Left ventricle myocardium superior (tissue), 1 donor: ENCODE measurements around the gene RHEBL1. TPM values are rescaled to one million over a fixed set of nuclear protein-coding genes. Genes with fewer than 3 reads are reported as not detected.

Experiments used
- ATAC-seq: fragments of 200-7000 bp; cut with Tn5 transposase; one replicate; pipeline ENCODE4 v1.9.1; 2020; ENCODE audit warnings: mild to moderate bottlenecking, moderate library complexity
- DNase-seq: peaks from one replicate; pipeline ENCODE4 v3.0.0-alpha.2; 2020
- intact Hi-C: fragments of 100-400 bp; cut with micrococcal nuclease; formaldehyde crosslinking; loops from one replicate; pipeline ENCODE4 v1.11.0; 2022
- long read RNA-seq: library from polyadenylated mRNA; unstranded; transcript quantifications from one replicate; pipeline ENCODE4 v2.0.0, GENCODE V29; 2021
- total RNA-seq: library from RNA; stranded (reverse); fragmentation: NEBNext Ultra II Directional; extraction: Animal tissue kit (Norgen Biotek cat#: 25700); gene quantifications from one replicate; pipeline ENCODE4 v1.2.1, GENCODE V29; 2021
- donor health status: DM: no; HTN: yes; CAD: no; lungs with severe emphysema.

The RHEBL1 gene
- 0.32 TPM for total RNA-seq
- long read RNA-seq: 0 reads

- ATAC-seq (peak; percentile 100), DNase-seq (peak; percentile 99)
- intact Hi-C loops: loop anchor here (10.0 kb wide), 1 partner anchor 165 kb away; no protein-coding TSS in a partner anchor
Measured at GRCh38 chr12:49069507-49070346, at the start of gene RHEBL1. TSS of gene RHEBL1 (minus strand) at chr12:49069979. CDS start at chr12:49069785, 194 bp downstream.

- intact Hi-C loops: no loop called here
- no peak for ATAC-seq
- DNase-seq: no peak
Measured at GRCh38 chr12:49111206-49111605, 41.4 kb upstream of the RHEBL1 start.

GRCh38 chr12:49110464-49111155 lies 40.8 kb upstream of the RHEBL1 start, which contains the start of gene LMBR1L:
TSS of gene LMBR1L (minus strand) at chr12:49110847. CDS start at chr12:49110555, 292 bp downstream.
- peak; percentile 96 for ATAC-seq
- intact Hi-C loops: no loop called here
- peak; percentile 95 for DNase-seq

GRCh38 chr12:49109641-49110463 lies 40.1 kb upstream of the RHEBL1 start:
- intact Hi-C loops: no loop called here
- DNase-seq: peak; percentile 53
- peak; percentile 22 for ATAC-seq

- peak; percentile 54 for DNase-seq
- ATAC-seq: peak; percentile 68
- intact Hi-C loops: no loop called here
Measured at GRCh38 chr12:49108958-49109404, 39.2 kb upstream of the RHEBL1 start.

GRCh38 chr12:49105504-49106084 lies 35.8 kb upstream of the RHEBL1 start:
- ATAC-seq (peak; percentile 5), DNase-seq (peak; percentile 50)
- intact Hi-C loops: no loop called here

- ATAC-seq (no peak), DNase-seq (no peak)
- intact Hi-C loops: no loop called here
Measured at GRCh38 chr12:49104822-49105221, 35.0 kb upstream of the RHEBL1 start.

GRCh38 chr12:49100380-49100779 lies 30.6 kb upstream of the RHEBL1 start:
- ATAC-seq: no peak
- no peak for DNase-seq
- intact Hi-C loops: no loop called here

- no peak for DNase-seq
- intact Hi-C loops: no loop called here
- no peak for ATAC-seq
Measured at GRCh38 chr12:49098703-49099102, 28.9 kb upstream of the RHEBL1 start.

GRCh38 chr12:49098035-49098451 lies 28.3 kb upstream of the RHEBL1 start:
- peak; percentile 30 for ATAC-seq
- no peak for DNase-seq

GRCh38 chr12:49097381-49097780 lies 27.6 kb upstream of the RHEBL1 start:
- ATAC-seq (no peak), DNase-seq (no peak)
- intact Hi-C loops: no loop called here

More at GRCh38 chr12:49098035-49098451, 28.3 kb upstream of the RHEBL1 start:
- intact Hi-C loops: no loop called here

GRCh38 chr12:49094975-49095365 lies 25.2 kb upstream of the RHEBL1 start:
- DNase-seq: no peak
- intact Hi-C loops: no loop called here

GRCh38 chr12:49094160-49094974 lies 24.6 kb upstream of the RHEBL1 start, which contains the start of gene DHH:
TSS of gene DHH (minus strand) at chr12:49094801. CDS start at chr12:49094512, 289 bp downstream.
- ATAC-seq: peak; percentile 42
- DNase-seq: peak; percentile 62
- intact Hi-C loops: no loop called here

More at GRCh38 chr12:49094975-49095365, 25.2 kb upstream of the RHEBL1 start:
- no peak for ATAC-seq

- peak; percentile 11 for ATAC-seq
Measured at GRCh38 chr12:49093792-49094159, 24.0 kb upstream of the RHEBL1 start.

GRCh38 chr12:49092816-49093406 lies 23.1 kb upstream of the RHEBL1 start:
- DNase-seq (no peak), ATAC-seq (no peak)
- intact Hi-C loops: no loop called here

More at GRCh38 chr12:49093792-49094159, 24.0 kb upstream of the RHEBL1 start:
- peak; percentile 39 for DNase-seq
- intact Hi-C loops: no loop called here

GRCh38 chr12:49092086-49092815 lies 22.5 kb upstream of the RHEBL1 start:
- intact Hi-C loops: no loop called here
- DNase-seq (peak; percentile 50), ATAC-seq (no peak)

GRCh38 chr12:49091836-49092085 lies 22.0 kb upstream of the RHEBL1 start:
- DNase-seq: no peak
- intact Hi-C loops: no loop called here
- no peak for ATAC-seq
